GM19438 (cell line): ENCODE data around the gene NSA2.

Experiments
- ATAC-seq: cut with Tn5 transposase; IDR thresholded peaks from one replicate; pipeline ENCODE4 v1.9.1; 2021; ENCODE audit warnings: low read depth; ENCODE audit not compliant: unreplicated experiment

Gene NSA2

GRCh38 chr5:74810915-74811314, 43.9 kb downstream of the NSA2 start:
- ATAC-seq, result no peak

- no peak for ATAC-seq
Observed at GRCh38 chr5:74816875-74817274, 49.8 kb downstream of the NSA2 start.

GRCh38 chr5:74822288-74822687, 55.2 kb downstream of the NSA2 start:
- no peak for ATAC-seq

GRCh38 chr5:74829413-74829812, 62.4 kb downstream of the NSA2 start:
- no peak for ATAC-seq
